ENCODE results near the gene TRABD2A.

TRABD2A gene

GRCh38 chr2:84904717-84905174 lies 23.9 kb upstream of the TRABD2A start:
- peak; percentile 87 for DNase-seq

GRCh38 chr2:84904151-84904550 lies 23.3 kb upstream of the TRABD2A start:
- no peak for DNase-seq

- DNase-seq = no peak
Measured at GRCh38 chr2:84902526-84902925, 21.6 kb upstream of the TRABD2A start.

- DNase-seq = no peak
Measured at GRCh38 chr2:84901593-84902120, 20.8 kb upstream of the TRABD2A start.

GRCh38 chr2:84900971-84901370 lies 20.1 kb upstream of the TRABD2A start:
- DNase-seq = no peak

GRCh38 chr2:84899304-84900204 lies 18.7 kb upstream of the TRABD2A start:
- DNase-seq = peak; percentile 63

- DNase-seq = no peak
Measured at GRCh38 chr2:84897773-84898172, 16.9 kb upstream of the TRABD2A start.

- DNase-seq = no peak
Measured at GRCh38 chr2:84896567-84896966, 15.7 kb upstream of the TRABD2A start.

- peak; percentile 46 for DNase-seq
Measured at GRCh38 chr2:84894758-84895520, 14.1 kb upstream of the TRABD2A start.

- DNase-seq = no peak
Measured at GRCh38 chr2:84894131-84894586, 13.3 kb upstream of the TRABD2A start.

- no peak for DNase-seq
Measured at GRCh38 chr2:84891355-84892010, 10.6 kb upstream of the TRABD2A start.

- DNase-seq = no peak
Measured at GRCh38 chr2:84889332-84889731, 8.4 kb upstream of the TRABD2A start.

- DNase-seq = no peak
Measured at GRCh38 chr2:84888401-84889276, 7.8 kb upstream of the TRABD2A start.

GRCh38 chr2:84886791-84887190 lies 5.9 kb upstream of the TRABD2A start:
- DNase-seq = no peak

- no peak for DNase-seq
Measured at GRCh38 chr2:84885111-84885510, 4.2 kb upstream of the TRABD2A start.

- DNase-seq = no peak
Measured at GRCh38 chr2:84884449-84884848, 3.6 kb upstream of the TRABD2A start.

GRCh38 chr2:84882775-84883550 lies 2.1 kb upstream of the TRABD2A start:
- no peak for DNase-seq

GRCh38 chr2:84882414-84882738 lies 1.5 kb upstream of the TRABD2A start:
- no peak for DNase-seq

- DNase-seq = peak; percentile 80
Measured at GRCh38 chr2:84881581-84882413, 913 bp upstream of the TRABD2A start.

GRCh38 chr2:84880395-84880644 lies 564 bp downstream of the TRABD2A start:
- no peak for DNase-seq
